GM13976 (cell line): Measurements from ENCODE around the gene QRICH1.

Source experiments
- DNase-seq: peaks from one replicate; pipeline ENCODE4 v3.0.0; 2012; ENCODE audit warnings: low spot score
- CTCF ChIP-seq: IDR thresholded peaks from 2 replicates; pipeline ENCODE4 v1.5.1; 2012; ENCODE audit warnings: borderline replicate concordance, mild to moderate bottlenecking; ENCODE audit not compliant: insufficient read depth; ENCODE audit errors: extremely low read depth, missing control alignments, control extremely low read depth
- in situ Hi-C: fragments of 300-500 bp; cut with MboI; formaldehyde crosslinking; loops from one replicate; pipeline ENCODE4 v1.12.0; 2022; ENCODE audit warnings: low sequenced_read_pairs, mixed read lengths, inconsistent platforms; ENCODE audit not compliant: unreplicated experiment

QRICH1 gene

DNA sequence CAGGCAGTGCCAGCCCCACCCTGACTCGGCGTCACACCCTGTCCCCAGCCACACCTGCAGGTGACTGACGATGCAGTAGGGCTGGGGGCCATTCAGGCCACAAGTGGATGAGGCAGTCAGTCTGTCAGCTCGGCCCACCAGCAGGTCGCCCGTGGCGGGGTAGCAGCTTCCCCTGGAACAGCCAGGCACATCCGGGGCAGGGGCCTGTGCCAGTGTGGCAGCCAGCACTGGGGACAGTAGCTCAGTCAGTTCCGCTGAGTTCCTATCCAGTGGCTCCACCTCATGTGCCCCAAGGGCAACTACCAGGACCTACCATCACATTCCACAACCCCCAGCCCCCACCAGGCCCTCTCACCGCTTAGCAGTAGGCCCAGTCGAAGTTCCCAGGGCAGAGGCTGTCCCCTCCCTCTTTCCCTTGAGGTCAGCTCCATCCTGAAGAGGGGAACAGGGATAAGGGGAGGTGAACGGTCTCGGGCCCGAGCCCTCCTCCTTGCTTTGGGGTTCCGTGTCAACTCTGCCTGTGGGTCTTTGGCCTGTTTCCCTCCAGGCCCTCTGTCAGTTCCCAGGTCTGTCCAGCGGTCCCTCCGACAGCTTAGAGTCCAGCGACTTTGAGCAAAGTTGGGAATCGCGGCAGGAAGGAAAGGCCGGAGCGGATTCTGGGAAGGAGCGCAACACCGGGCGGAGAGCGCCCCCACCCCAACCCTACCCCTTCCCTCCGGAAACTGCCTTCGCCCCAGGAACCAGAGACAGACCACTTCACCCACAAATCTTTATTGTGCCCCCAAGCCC, 38.8 kb upstream of the QRICH1 start, which contains the start of gene LAMB2:
Gene LAMB2, minus strand, starts transcription at position 614 of the 789 bp plus-strand sequence. Its CDS starts 183 bp downstream, at position 431.
- DNase-seq, result no peak
- in situ Hi-C loops, result no loop called here

DNA sequence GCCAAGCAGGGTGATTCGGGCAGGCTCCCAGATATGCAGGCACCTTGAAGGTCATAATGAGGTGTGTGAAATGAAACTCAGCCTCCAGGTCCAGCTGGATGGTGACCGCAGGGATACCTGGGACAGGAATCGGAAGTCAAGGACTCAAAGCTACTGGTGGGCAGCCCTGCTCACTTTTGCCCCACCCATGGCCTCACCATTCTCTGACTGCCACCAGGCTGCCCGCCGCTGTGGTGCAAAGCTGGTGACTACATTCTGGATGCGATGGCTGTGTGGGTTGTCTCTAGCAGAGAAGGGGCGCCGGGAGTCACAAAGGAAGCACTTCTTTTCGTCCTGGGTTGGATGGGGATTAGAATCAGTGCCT, 38.2 kb upstream of the QRICH1 start:
- DNase-seq, result no peak
- TF ChIP-seq CTCF, result no peak
- in situ Hi-C loops, result no loop called here

More for the DNA sequence above, 38.8 kb upstream of the QRICH1 start, which contains the start of gene LAMB2:
- no peak for TF ChIP-seq CTCF

DNA sequence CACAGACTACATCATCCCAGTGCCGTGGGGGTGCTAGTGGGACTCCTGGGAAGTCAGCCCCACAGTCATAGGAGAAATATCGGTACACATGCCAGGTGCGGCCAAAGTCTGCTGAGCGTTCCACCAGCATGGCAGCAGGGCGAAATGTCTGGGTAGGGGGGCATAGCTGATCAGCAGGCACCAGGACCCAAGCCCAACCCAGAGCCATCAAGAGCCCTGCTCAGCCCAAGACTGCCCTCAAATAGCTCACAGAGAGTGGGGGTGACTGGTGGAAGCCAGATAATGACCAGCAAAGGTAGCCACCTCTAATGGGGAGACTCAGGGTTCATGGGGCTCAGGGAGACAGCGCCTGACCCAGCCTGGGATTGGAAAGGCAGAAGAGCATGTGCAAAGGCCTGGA, 37.7 kb upstream of the QRICH1 start:
- in situ Hi-C loops, result no loop called here
- no peak for TF ChIP-seq CTCF
- no peak for DNase-seq

DNA sequence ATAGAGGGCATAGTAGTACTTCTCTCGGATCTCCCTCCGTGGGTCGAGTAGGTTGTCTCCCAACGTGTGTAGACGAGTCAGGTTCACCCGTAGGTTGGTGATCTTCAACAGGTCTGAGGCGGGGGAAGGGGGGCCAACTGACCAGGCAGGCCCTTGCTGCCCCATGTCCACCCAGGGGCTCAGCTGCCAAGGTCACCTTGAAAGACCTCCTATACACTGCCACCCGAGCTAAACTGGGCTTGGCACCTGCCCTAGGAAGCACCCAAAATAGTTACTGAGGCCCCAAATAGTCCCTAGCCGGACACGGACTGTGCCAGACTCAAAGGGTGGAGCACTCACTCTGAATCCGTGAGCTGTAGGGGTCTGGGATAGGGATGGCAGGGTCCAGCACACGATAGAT, 37.2 kb upstream of the QRICH1 start:
- in situ Hi-C loops, result no loop called here
- no peak for DNase-seq
- TF ChIP-seq CTCF, result no peak

DNA sequence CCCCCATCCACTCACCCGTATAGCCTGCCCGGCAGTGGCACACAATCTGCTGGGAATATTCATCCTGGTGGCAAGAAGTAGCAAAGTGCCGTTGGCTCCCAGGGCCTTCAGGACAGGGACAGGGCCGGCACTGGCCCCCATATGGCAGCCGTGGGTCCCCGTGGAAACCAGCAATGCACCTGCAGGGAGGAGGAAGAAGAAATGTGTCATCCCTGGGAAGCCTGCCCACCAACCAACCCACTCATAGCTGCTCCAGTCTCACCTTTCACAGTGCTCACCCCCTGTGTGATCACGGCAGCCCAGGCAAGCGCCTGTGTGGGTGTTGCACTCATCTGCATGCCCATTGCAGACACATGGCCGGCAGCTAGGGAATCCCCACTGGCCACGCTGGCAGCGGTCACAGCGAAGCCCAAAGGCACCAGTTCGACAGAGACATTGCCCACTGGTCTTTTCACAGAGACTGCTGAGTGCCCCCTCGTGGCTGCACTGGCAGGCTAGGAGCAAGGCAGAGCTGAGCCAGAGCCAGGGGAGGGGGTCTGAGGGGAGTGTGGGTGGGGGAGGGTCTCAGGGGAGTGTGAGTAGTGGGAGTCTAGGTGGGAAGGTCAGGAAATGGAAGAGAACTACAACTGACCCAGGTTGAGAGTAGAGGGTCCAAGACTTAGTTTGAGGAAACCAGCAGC, 31.3 kb upstream of the QRICH1 start:
- no peak for DNase-seq
- in situ Hi-C loops, result no loop called here
- peak; percentile 22 for TF ChIP-seq CTCF

- no peak for TF ChIP-seq CTCF
These were observed 30.3 kb upstream of the QRICH1 start for GRCh38 chr3:49124203-49124602.

GRCh38 chr3:49123687-49124086, 29.8 kb upstream of the QRICH1 start:
- DNase-seq, result no peak
- in situ Hi-C loops, result no loop called here
- no peak for TF ChIP-seq CTCF

More at GRCh38 chr3:49124203-49124602, 30.3 kb upstream of the QRICH1 start:
- no peak for DNase-seq
- in situ Hi-C loops, result no loop called here
